NT2/D1 (cell line): ENCODE measurements around the gene NLRP6.
A peak's percentile ranks its signal among the peaks of the same experiment; 100 is the strongest.

Source experiments
- DNase-seq: peaks from one replicate; pipeline ENCODE4 v3.0.0-alpha.2; 2011; ENCODE audit warnings: low read depth, low spot score
- H3K27me3 ChIP-seq: 2 replicates; pipeline ENCODE4 v1.6.0; 2011; ENCODE audit warnings: mild to moderate bottlenecking; ENCODE audit not compliant: insufficient read length, insufficient read depth
- H3K36me3 ChIP-seq: 2 replicates; pipeline ENCODE4 v1.6.1; 2011; ENCODE audit warnings: mild to moderate bottlenecking, low read length, mixed read lengths; ENCODE audit not compliant: insufficient read depth, insufficient read length
- H3K4me1 ChIP-seq: 2 replicates; pipeline ENCODE4 v1.5.1; 2011; ENCODE audit not compliant: insufficient read depth, insufficient read length
- H3K4me3 ChIP-seq: 2 replicates; pipeline ENCODE4 v1.5.1; 2011; ENCODE audit warnings: low read depth; ENCODE audit not compliant: insufficient read length
- H3K9ac ChIP-seq: 2 replicates; pipeline ENCODE4 v1.6.0; 2011; ENCODE audit warnings: low read depth; ENCODE audit not compliant: insufficient read length
- H3K9me3 ChIP-seq: 2 replicates; pipeline ENCODE4 v1.5.1; 2011; ENCODE audit warnings: mild to moderate bottlenecking, low read length; ENCODE audit not compliant: insufficient read depth
- SUZ12 ChIP-seq: IDR thresholded peaks from 2 replicates; pipeline ENCODE4 v1.6.1; 2011; ENCODE audit not compliant: insufficient read length, insufficient read depth; ENCODE audit errors: extremely low read depth
- YY1 ChIP-seq: IDR thresholded peaks from 2 replicates; pipeline ENCODE4 v1.6.1; 2011; ENCODE audit not compliant: insufficient read length, insufficient read depth
- ZNF274 ChIP-seq: IDR thresholded peaks from 2 replicates; pipeline ENCODE4 v1.6.1; 2011; ENCODE audit warnings: mild to moderate bottlenecking, low read depth, low read length

The NLRP6 gene

GRCh38 chr11:293271-293851 is 15.2 kb downstream of the NLRP6 start:
- no peak for DNase-seq
- H3K4me1 ChIP-seq, result peaks cover 33% of the 10 kb centered on the region

DNA sequence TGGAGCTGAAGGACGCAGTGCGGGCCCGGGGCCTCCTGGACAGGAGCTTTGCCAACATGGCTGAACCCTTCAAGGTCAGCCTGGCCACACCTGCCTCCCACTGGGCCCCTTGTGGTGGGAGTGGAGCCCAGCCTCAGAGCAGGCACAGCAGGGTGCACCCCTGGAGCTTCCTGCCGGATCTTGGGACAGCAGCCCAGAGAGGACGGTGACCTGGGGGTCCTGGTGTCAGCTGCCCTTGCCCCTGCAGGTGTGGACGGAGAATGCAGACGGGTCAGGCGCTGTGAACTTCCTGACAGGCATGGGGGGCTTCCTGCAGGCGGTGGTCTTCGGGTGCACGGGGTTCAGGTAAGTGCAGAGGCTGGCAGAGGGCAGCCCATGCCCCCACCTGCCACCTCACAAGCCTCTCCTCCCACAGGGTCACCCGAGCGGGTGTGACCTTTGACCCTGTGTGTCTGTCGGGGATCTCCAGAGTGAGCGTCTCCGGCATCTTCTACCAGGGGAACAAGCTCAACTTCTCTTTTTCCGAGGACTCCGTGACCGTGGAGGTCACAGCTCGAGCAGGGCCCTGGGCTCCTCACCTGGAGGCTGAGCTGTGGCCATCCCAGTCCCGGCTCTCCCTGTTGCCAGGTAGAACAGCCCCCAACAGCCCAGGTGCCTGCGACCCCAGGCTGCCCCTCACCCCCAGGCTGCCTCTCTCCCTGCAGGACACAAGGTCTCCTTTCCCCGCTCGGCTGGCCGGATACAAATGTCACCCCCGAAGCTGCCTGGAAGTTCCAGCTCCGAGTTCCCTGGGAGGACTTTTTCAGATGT is 15.8 kb downstream of the NLRP6 start:
- no peak for DNase-seq
- Histone ChIP-seq H3K9ac (no peak overlapping the region), H3K4me3 (no peak overlapping the region), H3K27me3 (no peaks in the 10 kb centered on the region), H3K4me1 (peaks cover 38% of the 10 kb centered on the region), H3K36me3 (peaks cover 59% of the 10 kb centered on the region), H3K9me3 (no peaks in the 10 kb centered on the region)
- no peak for TF ChIP-seq YY1
- no peak for TF ChIP-seq SUZ12
- TF ChIP-seq ZNF274, result no peak

More at GRCh38 chr11:293271-293851, 15.2 kb downstream of the NLRP6 start:
- H3K9me3 ChIP-seq, result no peaks in the 10 kb centered on the region
- TF ChIP-seq SUZ12 (no peak), YY1 (no peak), ZNF274 (no peak)
- H3K36me3 ChIP-seq, result peaks cover 59% of the 10 kb centered on the region
- no peak overlapping the region for H3K4me3 ChIP-seq
- H3K9ac ChIP-seq, result no peak overlapping the region
- peaks cover 2% of the 10 kb centered on the region for H3K27me3 ChIP-seq

DNA sequence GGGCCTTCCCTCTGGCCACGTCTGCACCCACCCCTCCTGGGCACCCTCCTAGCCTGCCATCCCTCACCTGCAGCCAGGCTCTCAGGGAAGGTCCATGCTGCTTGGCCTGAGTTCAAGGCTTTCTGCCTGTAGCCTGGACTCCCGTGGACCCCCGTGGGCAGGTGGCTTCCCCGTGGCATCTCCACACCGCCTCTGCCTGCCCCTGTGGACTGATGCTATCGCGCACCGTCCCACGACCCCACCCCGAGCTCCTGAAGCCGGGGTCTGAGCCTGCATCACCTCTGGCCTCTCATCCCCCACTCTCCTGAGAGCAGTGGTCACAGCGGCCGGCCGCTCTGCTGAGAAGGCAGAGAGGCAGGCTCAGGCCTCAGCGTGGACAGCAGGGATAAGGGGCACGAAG is 16.6 kb downstream of the NLRP6 start:
- no peak overlapping the region for H3K9ac ChIP-seq
- H3K36me3 ChIP-seq, result peaks cover 58% of the 10 kb centered on the region

DNA sequence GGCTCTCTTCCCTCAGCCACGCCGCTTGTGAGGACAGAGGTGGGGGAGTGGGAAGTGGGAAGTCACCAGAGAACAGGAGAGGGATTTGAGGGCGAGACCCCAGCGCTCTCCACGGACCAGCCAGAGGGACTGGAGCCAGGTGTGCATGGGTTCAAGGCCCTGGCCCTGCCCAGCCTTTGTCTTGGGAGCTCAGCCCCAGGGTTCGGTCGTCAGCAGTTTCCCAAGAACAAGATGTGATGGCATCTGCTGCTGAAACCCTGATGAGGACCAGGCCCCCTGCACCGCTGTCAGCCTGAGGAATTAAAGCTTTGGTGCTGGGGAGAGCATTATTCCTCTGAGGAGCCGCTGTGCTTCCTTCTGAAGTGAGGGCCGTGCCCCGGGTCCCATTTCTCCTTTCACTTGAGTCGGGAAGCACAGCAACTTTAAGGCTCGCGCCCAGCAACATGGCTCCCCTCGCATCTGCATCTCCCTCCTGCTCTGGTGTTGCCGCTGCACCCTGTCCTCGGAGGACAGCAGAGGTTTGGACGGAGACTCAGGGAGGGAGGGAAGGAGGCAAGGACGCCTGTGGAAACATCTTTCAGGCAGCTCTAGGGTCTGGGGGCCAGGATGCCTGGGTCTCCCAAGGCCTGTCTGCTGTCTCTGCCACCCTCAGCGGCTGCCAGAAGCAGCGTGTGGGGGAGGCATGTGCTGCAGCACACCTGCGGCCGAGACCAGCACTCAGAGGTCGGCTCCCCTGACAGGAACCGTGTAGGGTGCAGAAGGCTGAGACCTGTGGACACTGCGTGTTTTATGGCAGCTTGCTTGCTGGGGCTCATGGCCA is 17.4 kb downstream of the NLRP6 start:
- Histone ChIP-seq H3K9ac (no peak overlapping the region), H3K4me1 (peaks cover 34% of the 10 kb centered on the region), H3K36me3 (peaks cover 51% of the 10 kb centered on the region), H3K9me3 (no peaks in the 10 kb centered on the region), H3K27me3 (no peaks in the 10 kb centered on the region), H3K4me3 (no peak overlapping the region)
- no peak for DNase-seq
- TF ChIP-seq SUZ12, result no peak

More for the DNA sequence above, 16.6 kb downstream of the NLRP6 start:
- Histone ChIP-seq H3K27me3 (no peaks in the 10 kb centered on the region), H3K4me1 (peaks cover 40% of the 10 kb centered on the region), H3K4me3 (no peak overlapping the region), H3K9me3 (no peaks in the 10 kb centered on the region)
- TF ChIP-seq ZNF274, result no peak
- DNase-seq, result no peak

DNA sequence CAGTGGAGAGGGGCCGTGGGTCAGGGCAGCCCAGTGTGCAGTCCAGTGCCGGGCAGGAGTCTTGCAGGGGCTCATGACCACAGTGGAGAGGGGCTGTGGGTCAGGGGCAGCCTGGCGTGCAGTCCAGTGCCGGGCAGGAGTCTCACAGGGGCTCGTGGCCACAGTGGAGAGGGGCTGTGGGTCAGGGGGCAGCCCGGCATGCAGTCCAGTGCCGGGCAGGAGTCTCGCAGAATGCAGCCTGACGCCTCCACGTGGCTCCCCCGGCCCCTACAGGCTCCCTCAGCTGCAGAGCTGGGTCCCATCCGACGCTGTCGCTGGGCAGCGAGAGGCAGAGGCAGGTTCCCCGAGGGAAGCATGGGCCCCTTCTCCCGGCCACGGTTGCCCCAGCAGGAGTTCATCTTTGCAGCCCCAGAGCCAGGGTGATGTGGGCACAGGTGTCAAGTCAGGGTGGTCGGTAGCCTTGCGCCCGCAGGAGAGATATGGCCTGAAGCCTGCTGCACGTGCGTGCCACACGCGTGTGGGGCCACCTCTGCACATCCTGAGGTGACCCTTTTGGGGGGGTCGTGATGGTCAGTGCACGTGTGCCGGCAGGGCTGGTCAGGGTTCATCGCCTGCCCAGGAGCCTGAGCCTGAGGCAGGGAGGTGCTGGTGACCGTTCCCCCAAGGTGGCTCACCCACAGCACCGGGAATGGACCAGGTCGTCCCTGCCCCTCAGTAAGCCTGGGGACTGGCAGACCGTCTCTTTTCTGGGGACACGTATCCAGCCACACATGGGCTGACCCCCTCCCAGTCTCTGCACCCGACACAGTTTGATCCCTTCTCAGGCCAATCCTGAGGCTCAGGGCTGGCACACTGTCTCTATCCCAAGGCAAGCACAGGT is 18.2 kb downstream of the NLRP6 start:
- Histone ChIP-seq H3K27me3 (no peaks in the 10 kb centered on the region), H3K4me1 (peaks cover 32% of the 10 kb centered on the region), H3K4me3 (no peak overlapping the region), H3K9ac (no peak overlapping the region), H3K9me3 (no peaks in the 10 kb centered on the region), H3K36me3 (peaks cover 46% of the 10 kb centered on the region)
- TF ChIP-seq SUZ12 (no peak), YY1 (no peak), ZNF274 (no peak)
- no peak for DNase-seq

- TF ChIP-seq ZNF274 (no peak), YY1 (no peak), SUZ12 (no peak)
- H3K27me3 ChIP-seq, result no peaks in the 10 kb centered on the region
- H3K4me3 ChIP-seq, result no peak overlapping the region
- H3K4me1 ChIP-seq, result peaks cover 27% of the 10 kb centered on the region
- peak overlapping the region; percentile 50 for H3K9ac ChIP-seq
- H3K9me3 ChIP-seq, result no peaks in the 10 kb centered on the region
- no peak for DNase-seq
- peaks cover 42% of the 10 kb centered on the region for H3K36me3 ChIP-seq
These were observed 18.9 kb downstream of the NLRP6 start for GRCh38 chr11:297051-297585.
